B cell (primary cell): ENCODE data around the gene NRG2.

Source experiments
- EZH2 ChIP-seq: IDR thresholded peaks from 2 replicates; pipeline ENCODE4 v1.6.1; 2012; ENCODE audit warnings: borderline replicate concordance, low read depth, mild to moderate bottlenecking, moderate library complexity, low read length; ENCODE audit not compliant: insufficient read depth, poor library complexity, severe bottlenecking
- TF ChIP-seq, protein P1 (sequence below): fragments of 200-600 bp; IDR thresholded peaks from one replicate; pipeline ENCODE4 v1.8.0; 2022; ENCODE audit warnings: antibody characterized with exemption, mild to moderate bottlenecking

DNA sequence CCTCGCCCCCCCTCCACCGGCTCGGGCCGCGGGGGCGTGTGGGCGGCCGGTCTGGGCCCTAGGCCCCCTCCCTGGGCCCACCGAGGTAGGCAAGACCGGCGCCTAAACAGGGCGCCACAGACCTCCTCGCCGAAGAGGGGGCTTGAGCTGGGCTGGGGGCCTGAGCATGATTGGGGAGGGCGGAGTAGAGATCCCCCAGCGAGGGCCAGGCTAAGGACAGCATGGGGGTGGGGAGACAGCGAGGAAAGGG, 138.6 kb downstream of the NRG2 start:
- TF ChIP-seq, protein P1, sequence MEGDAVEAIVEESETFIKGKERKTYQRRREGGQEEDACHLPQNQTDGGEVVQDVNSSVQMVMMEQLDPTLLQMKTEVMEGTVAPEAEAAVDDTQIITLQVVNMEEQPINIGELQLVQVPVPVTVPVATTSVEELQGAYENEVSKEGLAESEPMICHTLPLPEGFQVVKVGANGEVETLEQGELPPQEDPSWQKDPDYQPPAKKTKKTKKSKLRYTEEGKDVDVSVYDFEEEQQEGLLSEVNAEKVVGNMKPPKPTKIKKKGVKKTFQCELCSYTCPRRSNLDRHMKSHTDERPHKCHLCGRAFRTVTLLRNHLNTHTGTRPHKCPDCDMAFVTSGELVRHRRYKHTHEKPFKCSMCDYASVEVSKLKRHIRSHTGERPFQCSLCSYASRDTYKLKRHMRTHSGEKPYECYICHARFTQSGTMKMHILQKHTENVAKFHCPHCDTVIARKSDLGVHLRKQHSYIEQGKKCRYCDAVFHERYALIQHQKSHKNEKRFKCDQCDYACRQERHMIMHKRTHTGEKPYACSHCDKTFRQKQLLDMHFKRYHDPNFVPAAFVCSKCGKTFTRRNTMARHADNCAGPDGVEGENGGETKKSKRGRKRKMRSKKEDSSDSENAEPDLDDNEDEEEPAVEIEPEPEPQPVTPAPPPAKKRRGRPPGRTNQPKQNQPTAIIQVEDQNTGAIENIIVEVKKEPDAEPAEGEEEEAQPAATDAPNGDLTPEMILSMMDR: no peak
- TF ChIP-seq EZH2: no peak
